SK-N-DZ (cell line): ENCODE data around the gene ZNF138.
"Not testable (repeated sequence)": the region's sequence is repeated elsewhere in the genome, so short reads cannot be mapped to it uniquely, and the experiment has no call there.

Experiments used
- DNase-seq: peaks from one replicate; pipeline ENCODE4 v3.0.0-alpha.2; 2015; ENCODE audit warnings: low spot score

The ZNF138 gene

GRCh38 chr7:64838051-64838450 is 43.8 kb downstream of the ZNF138 start:
- not testable (repeated sequence) for DNase-seq

GRCh38 chr7:64838691-64839090 is 44.5 kb downstream of the ZNF138 start:
- DNase-seq, result no peak

GRCh38 chr7:64839910-64840309 is 45.7 kb downstream of the ZNF138 start:
- DNase-seq, result no peak

GRCh38 chr7:64849250-64849923 is 55.2 kb downstream of the ZNF138 start:
- DNase-seq, result peak; percentile 10

- no peak for DNase-seq
Measured at GRCh38 chr7:64849924-64850499, 55.8 kb downstream of the ZNF138 start.

- DNase-seq, result no peak
Measured at GRCh38 chr7:64853679-64854078, 59.5 kb downstream of the ZNF138 start.

- no peak for DNase-seq
Measured at GRCh38 chr7:64854969-64855368, 60.7 kb downstream of the ZNF138 start.

GRCh38 chr7:64863021-64863420 is 68.8 kb downstream of the ZNF138 start:
- DNase-seq, result no peak

GRCh38 chr7:64863530-64863929 is 69.3 kb downstream of the ZNF138 start:
- DNase-seq, result not testable (repeated sequence)

GRCh38 chr7:64863969-64864368 is 69.7 kb downstream of the ZNF138 start:
- DNase-seq, result no peak

- no peak for DNase-seq
Measured at GRCh38 chr7:64867863-64868440, 73.7 kb downstream of the ZNF138 start.

GRCh38 chr7:64868499-64868898 is 74.3 kb downstream of the ZNF138 start:
- DNase-seq, result no peak

GRCh38 chr7:64869121-64869725 is 75.0 kb downstream of the ZNF138 start:
- no peak for DNase-seq

GRCh38 chr7:64869912-64870562 is 75.8 kb downstream of the ZNF138 start:
- no peak for DNase-seq

GRCh38 chr7:64870656-64871055 is 76.4 kb downstream of the ZNF138 start:
- DNase-seq, result no peak

GRCh38 chr7:64871761-64872160 is 77.5 kb downstream of the ZNF138 start:
- no peak for DNase-seq

GRCh38 chr7:64872351-64873154 is 78.3 kb downstream of the ZNF138 start:
- DNase-seq, result no peak

- DNase-seq, result no peak
Measured at GRCh38 chr7:64873155-64873500, 78.9 kb downstream of the ZNF138 start.

GRCh38 chr7:64873517-64873916 is 79.3 kb downstream of the ZNF138 start:
- DNase-seq, result no peak

GRCh38 chr7:64874114-64874513 is 79.9 kb downstream of the ZNF138 start:
- no peak for DNase-seq

- DNase-seq, result no peak
Measured at GRCh38 chr7:64874562-64875250, 80.5 kb downstream of the ZNF138 start.
